HG03045 (cell line): ENCODE measurements around the gene CTIF.
"Not testable (repeated sequence)": the region's sequence is repeated elsewhere in the genome, so short reads cannot be mapped to it uniquely, and the experiment has no call there.

Experiments
- ATAC-seq: cut with Tn5 transposase; IDR thresholded peaks from one replicate; pipeline ENCODE4 v1.9.1; 2021; ENCODE audit warnings: mild to moderate bottlenecking, moderate library complexity; ENCODE audit not compliant: unreplicated experiment

CTIF gene

GRCh38 chr18:48638896-48639771 is 100.3 kb downstream of the CTIF start:
- ATAC-seq = no peak

GRCh38 chr18:48639772-48640432 is 101.1 kb downstream of the CTIF start:
- no peak for ATAC-seq

- no peak for ATAC-seq
These were observed 101.9 kb downstream of the CTIF start for GRCh38 chr18:48640566-48641270.

- no peak for ATAC-seq
These were observed 103.2 kb downstream of the CTIF start for GRCh38 chr18:48641981-48642380.

GRCh38 chr18:48642503-48642902 is 103.7 kb downstream of the CTIF start:
- ATAC-seq = no peak

- no peak for ATAC-seq
These were observed 104.4 kb downstream of the CTIF start for GRCh38 chr18:48643262-48643661.

- no peak for ATAC-seq
These were observed 105.2 kb downstream of the CTIF start for GRCh38 chr18:48644029-48644428.

GRCh38 chr18:48645427-48646002 is 106.7 kb downstream of the CTIF start:
- no peak for ATAC-seq

- no peak for ATAC-seq
These were observed 108.1 kb downstream of the CTIF start for GRCh38 chr18:48646976-48647375.

- ATAC-seq = no peak
These were observed 110.4 kb downstream of the CTIF start for GRCh38 chr18:48649231-48649630.

GRCh38 chr18:48654591-48654990 is 115.8 kb downstream of the CTIF start:
- not testable (repeated sequence) for ATAC-seq

GRCh38 chr18:48655508-48655907 is 116.7 kb downstream of the CTIF start:
- ATAC-seq = no peak

- ATAC-seq = no peak
These were observed 117.3 kb downstream of the CTIF start for GRCh38 chr18:48656176-48656575.

- no peak for ATAC-seq
These were observed 117.8 kb downstream of the CTIF start for GRCh38 chr18:48656582-48656981.

GRCh38 chr18:48657447-48658120 is 118.8 kb downstream of the CTIF start:
- ATAC-seq = no peak

- no peak for ATAC-seq
These were observed 119.9 kb downstream of the CTIF start for GRCh38 chr18:48658721-48659120.

- ATAC-seq = no peak
These were observed 120.6 kb downstream of the CTIF start for GRCh38 chr18:48659188-48660009.

GRCh38 chr18:48660346-48661228 is 121.8 kb downstream of the CTIF start:
- ATAC-seq = no peak

- ATAC-seq = no peak
These were observed 122.6 kb downstream of the CTIF start for GRCh38 chr18:48661421-48661820.
